ENCODE measurements around the gene UBE3C. TPM values are rescaled to one million over a fixed set of nuclear protein-coding genes. Genes with fewer than 3 reads are reported as not detected.
A peak's percentile ranks its signal among the peaks of the same experiment; 100 is the strongest.

UBE3C gene
- total RNA-seq, 1 experiment from 2014 or later = 87.6 TPM

DNA sequence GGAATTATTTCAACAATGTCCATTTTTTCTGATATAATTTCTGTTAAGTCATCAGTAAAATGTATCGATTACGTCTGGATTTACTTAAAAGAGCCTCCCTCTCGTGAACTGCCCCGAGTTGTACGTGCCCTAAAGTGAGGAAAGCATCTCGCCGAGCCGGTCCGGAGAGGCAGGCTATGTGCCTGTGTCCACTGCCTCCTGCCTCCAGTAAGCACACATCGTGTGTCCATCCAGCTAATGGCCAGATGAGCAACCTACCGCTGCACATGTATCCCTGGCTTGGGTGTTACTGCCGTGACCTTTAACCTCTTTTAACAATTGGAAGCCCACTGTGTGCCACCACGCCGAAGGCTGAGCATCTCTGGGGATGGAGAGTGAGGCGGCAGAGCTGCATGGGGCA, 174.9 kb downstream of the UBE3C start:
- ATAC-seq (no peak), DNase-seq (ENCODE audit: low read depth, low spot score) (no peak)
- Histone ChIP-seq H3K27ac (ENCODE audit: low read length) (no peak overlapping the region), H3K27me3 (ENCODE audit: control insufficient read depth, insufficient read depth, low read length) (no peaks in the 10 kb centered on the region), H3K9me3 (ENCODE audit: control insufficient read depth, insufficient read depth, low read depth, low read length) (no peaks in the 10 kb centered on the region), H3K36me3 (ENCODE audit: control insufficient read depth, insufficient read depth, low read length) (no peaks in the 10 kb centered on the region), H3K4me3 (ENCODE audit: low read depth in 2 of 2, low read length in 2 of 2) (no peak overlapping the region), H3K4me1 (ENCODE audit: control insufficient read depth, insufficient read depth, low read length) (peaks cover 28% of the 10 kb centered on the region)
- in situ Hi-C loops (cut with HindIII; ENCODE audit: low pct_unique_long_range_greater_than_20kb, low sequenced_read_pairs) = no loop called here
- ChIA-PET POLR2A (no interaction called here), CTCF (no interaction called here)
- TF ChIP-seq, protein P1, sequence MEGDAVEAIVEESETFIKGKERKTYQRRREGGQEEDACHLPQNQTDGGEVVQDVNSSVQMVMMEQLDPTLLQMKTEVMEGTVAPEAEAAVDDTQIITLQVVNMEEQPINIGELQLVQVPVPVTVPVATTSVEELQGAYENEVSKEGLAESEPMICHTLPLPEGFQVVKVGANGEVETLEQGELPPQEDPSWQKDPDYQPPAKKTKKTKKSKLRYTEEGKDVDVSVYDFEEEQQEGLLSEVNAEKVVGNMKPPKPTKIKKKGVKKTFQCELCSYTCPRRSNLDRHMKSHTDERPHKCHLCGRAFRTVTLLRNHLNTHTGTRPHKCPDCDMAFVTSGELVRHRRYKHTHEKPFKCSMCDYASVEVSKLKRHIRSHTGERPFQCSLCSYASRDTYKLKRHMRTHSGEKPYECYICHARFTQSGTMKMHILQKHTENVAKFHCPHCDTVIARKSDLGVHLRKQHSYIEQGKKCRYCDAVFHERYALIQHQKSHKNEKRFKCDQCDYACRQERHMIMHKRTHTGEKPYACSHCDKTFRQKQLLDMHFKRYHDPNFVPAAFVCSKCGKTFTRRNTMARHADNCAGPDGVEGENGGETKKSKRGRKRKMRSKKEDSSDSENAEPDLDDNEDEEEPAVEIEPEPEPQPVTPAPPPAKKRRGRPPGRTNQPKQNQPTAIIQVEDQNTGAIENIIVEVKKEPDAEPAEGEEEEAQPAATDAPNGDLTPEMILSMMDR (IDR thresholded peaks at IDR 0.05) = no peak
- no TSS peak for BruUV-seq (replicated peaks)
- intact Hi-C loops (cut with micrococcal nuclease; ENCODE audit: unreplicated experiment) = no loop called here

DNA sequence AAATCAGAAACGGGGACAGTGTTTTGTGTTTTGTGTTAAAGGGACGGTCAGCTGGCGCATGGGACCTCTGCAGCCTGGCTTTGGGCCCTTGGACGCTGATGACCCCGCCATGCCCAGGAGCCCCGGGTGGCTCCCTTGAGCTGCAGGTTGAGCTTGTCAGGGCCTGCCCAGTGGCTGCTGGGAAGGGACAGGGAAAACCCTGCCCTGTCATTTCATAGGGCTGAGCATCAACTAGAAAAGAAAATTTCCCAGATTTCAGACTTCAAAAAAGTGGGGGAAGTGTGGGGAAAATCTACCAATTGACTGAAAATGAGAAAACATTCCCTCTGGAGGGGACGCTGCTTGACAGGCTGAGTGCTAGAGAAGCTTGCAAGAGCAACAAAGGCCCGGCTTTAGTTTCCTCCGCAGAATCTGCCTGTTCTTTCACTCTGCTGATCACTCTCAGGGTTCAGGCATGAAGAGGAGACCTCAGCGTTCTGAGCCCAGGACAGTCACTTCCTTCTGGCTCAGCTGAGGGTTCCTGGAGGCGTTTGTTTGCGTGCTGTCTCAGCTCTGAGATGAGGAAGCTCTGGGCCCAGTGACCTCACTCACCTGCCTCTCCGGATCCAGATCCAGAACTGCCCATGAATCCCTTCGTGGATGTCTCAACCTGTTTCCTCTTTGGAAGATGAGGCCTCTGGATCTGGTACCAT, 179.4 kb downstream of the UBE3C start:
- Histone ChIP-seq H3K4me1 (ENCODE audit: control insufficient read depth, insufficient read depth, low read length) (peaks cover 3% of the 10 kb centered on the region; the same call in 1 of the 2 replicates), H3K4me3 (ENCODE audit: low read depth in 2 of 2, low read length in 2 of 2) (peak overlapping the region in 1 of 2 experiments; percentile 9; a peak in 1 of 4 replicates), H3K27me3 (ENCODE audit: control insufficient read depth, insufficient read depth, low read length) (no peaks in the 10 kb centered on the region), H3K9me3 (ENCODE audit: control insufficient read depth, insufficient read depth, low read depth, low read length) (no peaks in the 10 kb centered on the region), H3K27ac (ENCODE audit: low read length) (peak overlapping the region; percentile 69), H3K36me3 (ENCODE audit: control insufficient read depth, insufficient read depth, low read length) (no peaks in the 10 kb centered on the region)
- no peak for DNase-seq (ENCODE audit: low read depth, low spot score)
- intact Hi-C loops (cut with micrococcal nuclease; ENCODE audit: unreplicated experiment) (no loop called here), in situ Hi-C loops (cut with HindIII; ENCODE audit: low pct_unique_long_range_greater_than_20kb, low sequenced_read_pairs) (no loop called here)
- ChIA-PET POLR2A (interaction anchor here (0.5 kb wide), 1 partner anchor 14 kb away, joined by 3 read pairs; no protein-coding TSS in a partner anchor), CTCF (no interaction called here)
- BruUV-seq (replicated peaks) = no TSS peak
- no peak for TF ChIP-seq SIN3A (IDR thresholded peaks at IDR 0.05; ENCODE audit: borderline replicate concordance, insufficient read depth, low read depth, low read length)
- TF ChIP-seq POLR2AphosphoS5 (IDR thresholded peaks at IDR 0.05; ENCODE audit: low read depth, low read length) = no peak
- TF ChIP-seq, protein P2, sequence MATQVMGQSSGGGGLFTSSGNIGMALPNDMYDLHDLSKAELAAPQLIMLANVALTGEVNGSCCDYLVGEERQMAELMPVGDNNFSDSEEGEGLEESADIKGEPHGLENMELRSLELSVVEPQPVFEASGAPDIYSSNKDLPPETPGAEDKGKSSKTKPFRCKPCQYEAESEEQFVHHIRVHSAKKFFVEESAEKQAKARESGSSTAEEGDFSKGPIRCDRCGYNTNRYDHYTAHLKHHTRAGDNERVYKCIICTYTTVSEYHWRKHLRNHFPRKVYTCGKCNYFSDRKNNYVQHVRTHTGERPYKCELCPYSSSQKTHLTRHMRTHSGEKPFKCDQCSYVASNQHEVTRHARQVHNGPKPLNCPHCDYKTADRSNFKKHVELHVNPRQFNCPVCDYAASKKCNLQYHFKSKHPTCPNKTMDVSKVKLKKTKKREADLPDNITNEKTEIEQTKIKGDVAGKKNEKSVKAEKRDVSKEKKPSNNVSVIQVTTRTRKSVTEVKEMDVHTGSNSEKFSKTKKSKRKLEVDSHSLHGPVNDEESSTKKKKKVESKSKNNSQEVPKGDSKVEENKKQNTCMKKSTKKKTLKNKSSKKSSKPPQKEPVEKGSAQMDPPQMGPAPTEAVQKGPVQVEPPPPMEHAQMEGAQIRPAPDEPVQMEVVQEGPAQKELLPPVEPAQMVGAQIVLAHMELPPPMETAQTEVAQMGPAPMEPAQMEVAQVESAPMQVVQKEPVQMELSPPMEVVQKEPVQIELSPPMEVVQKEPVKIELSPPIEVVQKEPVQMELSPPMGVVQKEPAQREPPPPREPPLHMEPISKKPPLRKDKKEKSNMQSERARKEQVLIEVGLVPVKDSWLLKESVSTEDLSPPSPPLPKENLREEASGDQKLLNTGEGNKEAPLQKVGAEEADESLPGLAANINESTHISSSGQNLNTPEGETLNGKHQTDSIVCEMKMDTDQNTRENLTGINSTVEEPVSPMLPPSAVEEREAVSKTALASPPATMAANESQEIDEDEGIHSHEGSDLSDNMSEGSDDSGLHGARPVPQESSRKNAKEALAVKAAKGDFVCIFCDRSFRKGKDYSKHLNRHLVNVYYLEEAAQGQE (IDR thresholded peaks at IDR 0.05; ENCODE audit: insufficient read depth in 1 of 2, low read depth in 2 of 2, low read length in 1 of 2) = no peak
- TF ChIP-seq, protein P1 (IDR thresholded peaks at IDR 0.05) = no peak
- no peak for TF ChIP-seq TCF7L2 (IDR thresholded peaks at IDR 0.05; ENCODE audit: low read depth, low read length)
- peak; percentile 84 for ATAC-seq

Other genes with a start within 250 kb of the UBE3C start
- gene LMBR1, start 245.7 kb upstream of the UBE3C start, total RNA-seq (2021; ENCODE audit: unreplicated experiment) = 82.6 TPM
- 30.3 TPM for gene NOM1, start 189.2 kb upstream of the UBE3C start, total RNA-seq (2021; ENCODE audit: unreplicated experiment)
- gene MNX1, start 128.3 kb upstream of the UBE3C start, total RNA-seq (2021; ENCODE audit: unreplicated experiment) = 3.6 TPM
- gene DNAJB6, start 198.1 kb downstream of the UBE3C start, total RNA-seq (2021; ENCODE audit: unreplicated experiment) = 201 TPM

Data from Panc1 (cell line).